Neural progenitor cell (in vitro differentiated cells): Measurements from ENCODE around the gene CRACDL. TPM values are rescaled to one million over a fixed set of nuclear protein-coding genes. Genes with fewer than 3 reads are reported as not detected.

ENCODE experiments used
- DNase-seq: peaks from one replicate; pipeline ENCODE4 v3.0.0-alpha.2; 2016; ENCODE audit warnings: low spot score
- H2AFZ ChIP-seq: fragments of 200-600 bp; sonication (generic); replicated peaks from 2 replicates; pipeline ENCODE4 v1.6.1; 2016; ENCODE audit warnings: antibody characterized with exemption
- H3F3A ChIP-seq: fragments of 200-600 bp; sonication (generic); 2 replicates; pipeline ENCODE4 v1.6.1; 2016; ENCODE audit warnings: antibody characterized with exemption, low read depth
- H3K27ac ChIP-seq: fragments of 200-600 bp; sonication (generic); 2 replicates; pipeline ENCODE4 v1.5.1; 2016; ENCODE audit warnings: mild to moderate bottlenecking
- H3K27me3 ChIP-seq: fragments of 200-600 bp; sonication (generic); 2 replicates; pipeline ENCODE4 v1.6.1; 2016; ENCODE audit warnings: mild to moderate bottlenecking, moderate library complexity
- H3K36me3 ChIP-seq: fragments of 200-600 bp; sonication (generic); 2 replicates; pipeline ENCODE4 v1.5.1; 2016
- H3K4me1 ChIP-seq: fragments of 200-600 bp; sonication (generic); 2 replicates; pipeline ENCODE4 v1.6.1; 2016; ENCODE audit warnings: mixed run types
- H3K4me2 ChIP-seq: fragments of 200-600 bp; sonication (generic); 2 replicates; pipeline ENCODE4 v1.6.1; 2016
- H3K4me3 ChIP-seq: fragments of 200-600 bp; sonication (generic); 2 replicates; pipeline ENCODE4 v1.5.1; 2016
- H3K79me2 ChIP-seq: fragments of 200-600 bp; sonication (generic); 2 replicates; pipeline ENCODE4 v1.6.1; 2016; ENCODE audit warnings: low read depth
- H3K9ac ChIP-seq: fragments of 200-600 bp; sonication (generic); 2 replicates; pipeline ENCODE4 v1.6.1; 2016
- H3K9me3 ChIP-seq: fragments of 200-600 bp; sonication (generic); 2 replicates; pipeline ENCODE4 v1.5.1; 2016; ENCODE audit warnings: low read depth
- H4K20me1 ChIP-seq: fragments of 200-600 bp; sonication (generic); 2 replicates; pipeline ENCODE4 v1.6.1; 2016; ENCODE audit warnings: low read depth
- H3K27ac Mint-ChIP-seq: 3 replicates; pipeline ENCODE4 v1.8.0; 2021; ENCODE audit warnings: mixed read lengths
- H3K27me3 Mint-ChIP-seq: 2 replicates; pipeline ENCODE4 v1.8.0; 2022; ENCODE audit warnings: low read depth, mild to moderate bottlenecking, inconsistent platforms, moderate library complexity, mixed read lengths; ENCODE audit not compliant: insufficient read depth
- H3K36me3 Mint-ChIP-seq: 3 replicates; pipeline ENCODE4 v1.8.0; 2021; ENCODE audit warnings: mixed read lengths
- H3K4me1 Mint-ChIP-seq: 3 replicates; pipeline ENCODE4 v1.8.0; 2021; ENCODE audit warnings: mixed read lengths
- H3K4me3 Mint-ChIP-seq: 3 replicates; pipeline ENCODE4 v1.8.0; 2021; ENCODE audit warnings: mild to moderate bottlenecking, moderate library complexity, mixed read lengths
- H3K9me3 Mint-ChIP-seq: 3 replicates; pipeline ENCODE4 v1.8.0; 2020; ENCODE audit warnings: mixed read lengths
- EZH2 ChIP-seq: fragments of 200-600 bp; sonication (generic); IDR thresholded peaks from 2 replicates; pipeline ENCODE4 v1.6.1; 2017; ENCODE audit warnings: antibody characterized with exemption, mild to moderate bottlenecking, moderate library complexity
- EZH2phosphoT487 ChIP-seq: fragments of 200-600 bp; sonication (generic); IDR thresholded peaks from 2 replicates; pipeline ENCODE4 v1.6.1; 2017; ENCODE audit warnings: antibody characterized with exemption
- total RNA-seq: library from RNA; depleted of rRNA; stranded (reverse); fragments of >200 nt; gene quantifications from 2 replicates; pipeline ENCODE4 v1.2.3, GENCODE V29; 2015; ENCODE audit warnings: low replicate concordance
- TF ChIP-seq, protein P1 (sequence below): fragments of 200-600 bp; sonication (generic); IDR thresholded peaks from 2 replicates; pipeline ENCODE4 v1.5.1; 2017; ENCODE audit warnings: antibody characterized with exemption, mild to moderate bottlenecking

Gene CRACDL
- total RNA-seq, 1 donor from 2014 or later = 0.07 TPM

- H3K27ac ChIP-seq = no peak overlapping the region
Measured at GRCh38 chr2:98882971-98883779, 52.9 kb downstream of the CRACDL start.

GRCh38 chr2:98882368-98882767, 53.7 kb downstream of the CRACDL start:
- no peak for DNase-seq
- H3K79me2 ChIP-seq = no peaks in the 10 kb centered on the region
- no peak overlapping the region for H3K4me3 ChIP-seq
- TF ChIP-seq EZH2phosphoT487 (no peak), EZH2 (no peak)
- TF ChIP-seq, protein P1, sequence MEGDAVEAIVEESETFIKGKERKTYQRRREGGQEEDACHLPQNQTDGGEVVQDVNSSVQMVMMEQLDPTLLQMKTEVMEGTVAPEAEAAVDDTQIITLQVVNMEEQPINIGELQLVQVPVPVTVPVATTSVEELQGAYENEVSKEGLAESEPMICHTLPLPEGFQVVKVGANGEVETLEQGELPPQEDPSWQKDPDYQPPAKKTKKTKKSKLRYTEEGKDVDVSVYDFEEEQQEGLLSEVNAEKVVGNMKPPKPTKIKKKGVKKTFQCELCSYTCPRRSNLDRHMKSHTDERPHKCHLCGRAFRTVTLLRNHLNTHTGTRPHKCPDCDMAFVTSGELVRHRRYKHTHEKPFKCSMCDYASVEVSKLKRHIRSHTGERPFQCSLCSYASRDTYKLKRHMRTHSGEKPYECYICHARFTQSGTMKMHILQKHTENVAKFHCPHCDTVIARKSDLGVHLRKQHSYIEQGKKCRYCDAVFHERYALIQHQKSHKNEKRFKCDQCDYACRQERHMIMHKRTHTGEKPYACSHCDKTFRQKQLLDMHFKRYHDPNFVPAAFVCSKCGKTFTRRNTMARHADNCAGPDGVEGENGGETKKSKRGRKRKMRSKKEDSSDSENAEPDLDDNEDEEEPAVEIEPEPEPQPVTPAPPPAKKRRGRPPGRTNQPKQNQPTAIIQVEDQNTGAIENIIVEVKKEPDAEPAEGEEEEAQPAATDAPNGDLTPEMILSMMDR = no peak
- no peak overlapping the region for H3K9ac ChIP-seq
- no peak overlapping the region for H3K4me2 ChIP-seq
- Mint-ChIP-seq H3K4me1 (no peaks in the 10 kb centered on the region), H3K27ac (no peak overlapping the region), H3K9me3 (peaks cover 17% of the 10 kb centered on the region), H3K36me3 (no peaks in the 10 kb centered on the region), H3K27me3 (peaks cover 6% of the 10 kb centered on the region), H3K4me3 (no peak overlapping the region)
- H2AFZ ChIP-seq = no peak overlapping the region
- H4K20me1 ChIP-seq = no peaks in the 10 kb centered on the region
- no peaks in the 10 kb centered on the region for H3K36me3 ChIP-seq
- no peaks in the 10 kb centered on the region for H3K27me3 ChIP-seq
- no peaks in the 10 kb centered on the region for H3F3A ChIP-seq
- H3K4me1 ChIP-seq = no peaks in the 10 kb centered on the region
- no peaks in the 10 kb centered on the region for H3K9me3 ChIP-seq
- no peak overlapping the region for H3K27ac ChIP-seq

More at GRCh38 chr2:98882971-98883779, 52.9 kb downstream of the CRACDL start:
- no peaks in the 10 kb centered on the region for H3K79me2 ChIP-seq
- Mint-ChIP-seq H3K27me3 (peaks cover 4% of the 10 kb centered on the region), H3K4me1 (no peaks in the 10 kb centered on the region), H3K4me3 (no peak overlapping the region), H3K27ac (no peak overlapping the region), H3K36me3 (no peaks in the 10 kb centered on the region), H3K9me3 (peaks cover 20% of the 10 kb centered on the region)
- TF ChIP-seq EZH2 (no peak), EZH2phosphoT487 (no peak)
- TF ChIP-seq, protein P1 = no peak
- H3K4me3 ChIP-seq = no peak overlapping the region
- H2AFZ ChIP-seq = no peak overlapping the region
- H3K36me3 ChIP-seq = no peaks in the 10 kb centered on the region
- H3K9me3 ChIP-seq = peaks cover 3% of the 10 kb centered on the region
- H4K20me1 ChIP-seq = no peaks in the 10 kb centered on the region
- no peaks in the 10 kb centered on the region for H3K4me1 ChIP-seq
- no peaks in the 10 kb centered on the region for H3K27me3 ChIP-seq
- no peak for DNase-seq
- no peaks in the 10 kb centered on the region for H3F3A ChIP-seq
- H3K4me2 ChIP-seq = no peak overlapping the region
- H3K9ac ChIP-seq = no peak overlapping the region

- H3K4me3 ChIP-seq = no peak overlapping the region
- H3K27ac ChIP-seq = no peak overlapping the region
- TF ChIP-seq, protein P1 = no peak
- no peak for TF ChIP-seq EZH2
- Mint-ChIP-seq H3K27me3 (peaks cover 6% of the 10 kb centered on the region), H3K4me3 (no peak overlapping the region), H3K4me1 (peaks cover 7% of the 10 kb centered on the region), H3K27ac (no peak overlapping the region), H3K36me3 (no peaks in the 10 kb centered on the region), H3K9me3 (peaks cover 9% of the 10 kb centered on the region)
- H3K4me2 ChIP-seq = no peak overlapping the region
- no peak overlapping the region for H3K9ac ChIP-seq
- no peaks in the 10 kb centered on the region for H3K79me2 ChIP-seq
- H4K20me1 ChIP-seq = no peaks in the 10 kb centered on the region
- no peak for DNase-seq
- H3K27me3 ChIP-seq = no peaks in the 10 kb centered on the region
- no peaks in the 10 kb centered on the region for H3F3A ChIP-seq
- no peaks in the 10 kb centered on the region for H3K9me3 ChIP-seq
- no peaks in the 10 kb centered on the region for H3K4me1 ChIP-seq
- H3K36me3 ChIP-seq = no peaks in the 10 kb centered on the region
- H2AFZ ChIP-seq = no peak overlapping the region
Measured at GRCh38 chr2:98881153-98881650, 54.8 kb downstream of the CRACDL start.
